Measurements from ENCODE around the gene LDLRAD4. TPM values are rescaled to one million over a fixed set of nuclear protein-coding genes. Genes with fewer than 3 reads are reported as not detected.
A peak's percentile ranks its signal among the peaks of the same experiment; 100 is the strongest.

The LDLRAD4 gene
- total RNA-seq, 1 donor from 2014 or later: 18.4 TPM

DNA sequence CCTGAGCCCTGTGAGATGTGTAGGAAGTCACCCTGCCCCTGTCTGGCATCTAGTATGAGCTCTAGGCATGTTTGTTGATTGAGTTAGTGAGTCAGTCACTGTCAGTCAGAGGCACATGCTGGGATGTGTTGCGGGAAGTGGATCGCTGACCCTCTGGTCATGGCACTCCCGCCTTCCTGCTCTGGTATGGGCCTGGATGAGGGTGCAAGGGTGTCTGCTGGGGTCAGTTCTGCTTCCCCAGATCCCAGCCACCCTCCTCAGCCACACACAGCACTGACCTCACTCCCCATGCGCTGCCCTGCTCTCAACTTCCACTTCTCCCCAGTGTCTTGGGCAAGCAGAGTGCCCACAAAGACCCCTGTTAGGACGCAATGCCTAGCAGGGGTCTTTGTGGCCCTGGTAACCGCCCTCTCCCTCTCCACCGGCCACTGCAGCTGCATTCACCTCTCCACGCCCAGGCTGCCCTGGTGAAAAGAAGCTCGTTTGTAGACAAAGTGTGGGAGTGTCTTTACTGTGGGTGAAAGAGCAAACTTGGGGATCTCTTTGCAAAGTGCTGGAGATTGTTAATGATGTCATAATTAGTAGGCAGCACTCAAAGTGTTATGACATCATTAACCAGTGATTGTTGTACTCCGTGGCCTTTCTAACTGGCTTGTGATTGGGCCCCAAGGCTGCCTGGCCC lies 252.1 kb downstream of the LDLRAD4 start:
- intact Hi-C loops (cut with DNase I): no loop called here

DNA sequence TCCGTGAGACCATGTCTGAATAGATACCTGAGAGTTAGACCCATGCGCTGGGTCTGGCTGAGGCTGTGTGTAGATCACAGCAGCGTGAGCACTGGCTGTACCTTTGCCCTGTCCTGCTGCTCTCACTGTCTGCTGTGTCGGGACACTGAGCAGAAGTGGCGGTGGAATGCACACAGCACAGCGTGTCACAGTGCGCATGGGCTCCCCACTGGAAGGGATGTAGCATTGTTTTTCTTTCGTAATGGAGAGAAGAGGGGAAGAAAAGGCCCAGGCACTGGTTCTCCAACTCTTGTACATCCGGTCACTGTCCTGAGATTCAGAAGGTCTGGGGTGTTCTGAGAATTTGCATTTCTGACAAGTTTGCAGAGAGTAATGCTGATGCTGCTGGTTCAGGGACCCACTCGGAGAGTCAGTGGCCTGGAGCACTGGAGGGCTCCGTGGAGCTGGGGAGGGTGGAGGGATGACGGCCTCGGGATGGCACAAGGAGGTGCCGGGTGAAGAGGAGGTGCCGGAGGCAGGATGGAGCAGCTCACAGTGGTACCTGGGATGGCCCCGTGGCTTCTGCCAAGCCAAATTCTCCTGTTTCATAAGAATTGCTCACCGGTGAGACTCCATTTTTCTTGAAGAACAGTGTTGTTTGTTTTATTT lies 252.8 kb downstream of the LDLRAD4 start:
- H3K4me3 ChIP-seq: no peak overlapping the region
- H3K9me3 ChIP-seq: no peaks in the 10 kb centered on the region
- peaks cover 10% of the 10 kb centered on the region for H3K4me1 ChIP-seq
- DNase-seq (peak; percentile 63), ATAC-seq (peak; percentile 70)
- TF ChIP-seq, protein P1, sequence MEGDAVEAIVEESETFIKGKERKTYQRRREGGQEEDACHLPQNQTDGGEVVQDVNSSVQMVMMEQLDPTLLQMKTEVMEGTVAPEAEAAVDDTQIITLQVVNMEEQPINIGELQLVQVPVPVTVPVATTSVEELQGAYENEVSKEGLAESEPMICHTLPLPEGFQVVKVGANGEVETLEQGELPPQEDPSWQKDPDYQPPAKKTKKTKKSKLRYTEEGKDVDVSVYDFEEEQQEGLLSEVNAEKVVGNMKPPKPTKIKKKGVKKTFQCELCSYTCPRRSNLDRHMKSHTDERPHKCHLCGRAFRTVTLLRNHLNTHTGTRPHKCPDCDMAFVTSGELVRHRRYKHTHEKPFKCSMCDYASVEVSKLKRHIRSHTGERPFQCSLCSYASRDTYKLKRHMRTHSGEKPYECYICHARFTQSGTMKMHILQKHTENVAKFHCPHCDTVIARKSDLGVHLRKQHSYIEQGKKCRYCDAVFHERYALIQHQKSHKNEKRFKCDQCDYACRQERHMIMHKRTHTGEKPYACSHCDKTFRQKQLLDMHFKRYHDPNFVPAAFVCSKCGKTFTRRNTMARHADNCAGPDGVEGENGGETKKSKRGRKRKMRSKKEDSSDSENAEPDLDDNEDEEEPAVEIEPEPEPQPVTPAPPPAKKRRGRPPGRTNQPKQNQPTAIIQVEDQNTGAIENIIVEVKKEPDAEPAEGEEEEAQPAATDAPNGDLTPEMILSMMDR (IDR thresholded peaks at IDR 0.05): no peak
- no peak overlapping the region for H3K27ac ChIP-seq
- intact Hi-C loops (cut with DNase I): no loop called here
- no peaks in the 10 kb centered on the region for H3K36me3 ChIP-seq
- H3K27me3 ChIP-seq: no peaks in the 10 kb centered on the region

More for the DNA sequence above, 252.1 kb downstream of the LDLRAD4 start:
- no peak overlapping the region for H3K27ac ChIP-seq
- DNase-seq (peak; percentile 68), ATAC-seq (peak; percentile 87)
- H3K27me3 ChIP-seq: no peaks in the 10 kb centered on the region
- no peaks in the 10 kb centered on the region for H3K36me3 ChIP-seq
- H3K4me1 ChIP-seq: peaks cover 16% of the 10 kb centered on the region
- H3K4me3 ChIP-seq: no peak overlapping the region
- TF ChIP-seq, protein P1 (IDR thresholded peaks at IDR 0.05): no peak
- H3K9me3 ChIP-seq: no peaks in the 10 kb centered on the region

DNA sequence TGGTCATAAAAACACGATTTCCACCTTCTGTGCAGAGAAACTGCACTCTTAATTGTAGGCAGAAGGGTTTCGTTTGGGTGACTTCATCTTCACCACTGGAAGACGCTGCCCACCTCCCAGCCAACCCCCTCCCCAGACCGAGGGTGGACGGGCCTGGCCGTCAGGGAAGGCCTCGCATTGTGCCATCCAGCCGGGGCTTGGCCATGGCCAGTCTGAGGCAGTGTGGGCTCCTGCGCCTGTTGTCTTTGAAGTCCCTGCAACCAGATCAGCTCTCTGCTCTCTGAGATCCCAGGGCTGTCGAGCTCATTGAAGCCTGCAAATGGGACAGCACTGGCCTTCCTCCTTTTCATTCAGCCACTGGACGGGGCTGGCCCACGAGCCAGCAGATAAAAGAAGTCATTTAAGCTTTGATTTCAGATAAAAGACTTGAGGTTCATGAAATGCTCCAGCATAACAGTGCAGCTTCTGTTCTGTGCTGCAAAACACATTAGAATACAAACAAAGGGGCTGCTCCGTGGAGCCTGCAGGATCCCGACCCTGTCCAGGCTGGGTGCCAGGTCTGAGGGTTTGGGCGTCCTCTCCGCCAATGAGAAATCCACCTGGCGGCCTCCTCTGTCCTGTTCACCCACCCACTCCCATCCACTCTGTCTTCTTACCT lies 253.5 kb downstream of the LDLRAD4 start:
- H3K4me1 ChIP-seq: peaks cover 6% of the 10 kb centered on the region
- peak; percentile 25 for ATAC-seq
- no peak overlapping the region for H3K27ac ChIP-seq

DNA sequence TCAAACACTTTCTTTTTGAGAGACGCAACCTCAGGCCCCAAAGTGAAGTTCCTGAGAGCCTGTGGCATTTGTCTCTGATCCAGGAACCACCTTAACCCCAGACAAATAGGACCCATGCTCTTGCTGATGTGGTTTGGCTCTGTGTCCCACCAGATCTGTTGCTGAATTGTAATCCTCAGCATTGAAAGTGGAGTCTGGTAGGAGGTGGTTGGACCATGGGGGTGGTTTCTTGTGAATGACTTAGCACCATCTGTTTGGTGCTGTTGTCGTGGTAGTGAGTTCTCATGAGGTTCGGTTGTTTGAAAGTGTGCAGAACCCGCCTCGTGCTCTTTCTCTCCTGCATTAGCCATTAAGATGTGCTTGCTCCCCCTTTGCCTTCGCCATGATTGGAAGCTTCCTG lies 255.2 kb downstream of the LDLRAD4 start:
- Histone ChIP-seq H3K27me3 (no peaks in the 10 kb centered on the region), H3K36me3 (no peaks in the 10 kb centered on the region), H3K4me1 (peaks cover 6% of the 10 kb centered on the region), H3K4me3 (no peak overlapping the region), H3K27ac (no peak overlapping the region), H3K9me3 (no peaks in the 10 kb centered on the region)
- TF ChIP-seq, protein P1 (IDR thresholded peaks at IDR 0.05): no peak
- intact Hi-C loops (cut with DNase I): no loop called here
- no peak for DNase-seq
- ATAC-seq: no peak

More for the DNA sequence above, 253.5 kb downstream of the LDLRAD4 start:
- intact Hi-C loops (cut with DNase I): no loop called here
- TF ChIP-seq, protein P1 (IDR thresholded peaks at IDR 0.05): no peak
- no peaks in the 10 kb centered on the region for H3K36me3 ChIP-seq
- H3K27me3 ChIP-seq: no peaks in the 10 kb centered on the region
- no peaks in the 10 kb centered on the region for H3K9me3 ChIP-seq
- no peak overlapping the region for H3K4me3 ChIP-seq
- no peak for DNase-seq

DNA sequence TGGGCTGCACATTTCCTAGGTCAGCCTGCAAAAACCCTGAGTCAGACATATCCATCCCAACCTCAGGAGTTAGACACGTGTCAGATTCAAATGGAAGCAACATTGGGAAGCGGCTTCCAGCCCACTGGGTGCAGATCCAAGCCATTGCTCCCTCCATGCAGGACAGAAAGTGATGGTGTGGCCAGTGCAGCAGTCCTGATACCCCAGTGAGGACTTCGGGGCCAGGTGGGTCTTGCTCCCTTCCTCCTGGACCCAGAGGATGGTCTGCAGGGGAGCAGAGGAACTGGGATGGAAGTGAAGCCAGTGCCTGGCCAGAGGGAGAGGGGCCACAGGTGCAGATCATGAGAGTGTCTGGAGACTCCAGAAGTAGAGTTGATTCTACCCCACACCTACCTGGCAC lies 255.8 kb downstream of the LDLRAD4 start:
- no peak for ATAC-seq
- H3K4me3 ChIP-seq: no peak overlapping the region
- no peaks in the 10 kb centered on the region for H3K9me3 ChIP-seq
- H3K36me3 ChIP-seq: no peaks in the 10 kb centered on the region
- no peak overlapping the region for H3K27ac ChIP-seq
- DNase-seq: no peak
- TF ChIP-seq, protein P1 (IDR thresholded peaks at IDR 0.05): no peak
- H3K27me3 ChIP-seq: no peaks in the 10 kb centered on the region
- H3K4me1 ChIP-seq: peaks cover 6% of the 10 kb centered on the region
- intact Hi-C loops (cut with DNase I): no loop called here

All from upper lobe of right lung (tissue), 1 donor.